EH (cell line): ENCODE results near the gene LDLR.
"Not testable (repeated sequence)": the region's sequence is repeated elsewhere in the genome, so short reads cannot be mapped to it uniquely, and the experiment has no call there.

Experiments
- DNase-seq: peaks from one replicate; pipeline ENCODE4 v3.0.0-alpha.2; 2015; ENCODE audit warnings: low read depth

The LDLR gene

DNA sequence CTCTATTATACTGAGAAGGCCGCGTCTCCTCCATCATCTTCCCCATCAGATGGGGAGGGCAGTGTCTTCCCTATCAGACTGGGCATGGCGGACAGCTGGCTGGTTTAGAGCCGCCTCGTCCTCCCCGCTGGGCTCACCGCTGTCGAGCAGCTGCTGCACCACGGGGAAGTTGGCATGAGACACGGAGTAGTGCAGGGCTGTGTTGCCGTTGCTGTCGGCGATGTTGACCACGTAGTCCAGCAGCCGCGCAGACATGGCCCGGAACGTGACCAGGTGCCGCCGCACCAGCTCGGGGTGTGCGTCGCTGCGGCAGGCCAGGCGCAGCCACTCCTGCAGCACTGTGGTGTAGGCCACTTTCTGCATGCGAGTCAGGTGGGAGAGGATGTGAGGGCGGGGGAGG, 85.1 kb downstream of the LDLR start:
- DNase-seq, result no peak

DNA sequence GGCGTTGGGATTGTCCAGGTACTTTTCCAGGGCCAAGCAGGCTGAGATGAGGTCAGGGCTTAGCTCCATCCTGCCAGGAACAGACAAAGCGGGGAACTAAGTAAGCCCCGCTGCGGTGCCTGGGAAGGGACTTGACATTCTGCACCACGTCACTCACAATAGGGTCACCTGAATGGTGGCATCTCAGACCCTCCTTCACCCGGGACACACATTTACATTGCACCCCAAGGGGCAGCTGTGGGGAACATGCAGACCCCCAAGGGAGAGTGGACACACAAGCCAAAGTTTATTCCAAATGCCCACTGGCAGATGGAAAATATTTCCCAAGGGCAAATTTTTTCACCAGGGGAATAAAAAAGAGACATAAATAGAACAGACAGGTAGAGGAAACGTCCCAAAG, 86.7 kb downstream of the LDLR start:
- DNase-seq, result no peak

DNA sequence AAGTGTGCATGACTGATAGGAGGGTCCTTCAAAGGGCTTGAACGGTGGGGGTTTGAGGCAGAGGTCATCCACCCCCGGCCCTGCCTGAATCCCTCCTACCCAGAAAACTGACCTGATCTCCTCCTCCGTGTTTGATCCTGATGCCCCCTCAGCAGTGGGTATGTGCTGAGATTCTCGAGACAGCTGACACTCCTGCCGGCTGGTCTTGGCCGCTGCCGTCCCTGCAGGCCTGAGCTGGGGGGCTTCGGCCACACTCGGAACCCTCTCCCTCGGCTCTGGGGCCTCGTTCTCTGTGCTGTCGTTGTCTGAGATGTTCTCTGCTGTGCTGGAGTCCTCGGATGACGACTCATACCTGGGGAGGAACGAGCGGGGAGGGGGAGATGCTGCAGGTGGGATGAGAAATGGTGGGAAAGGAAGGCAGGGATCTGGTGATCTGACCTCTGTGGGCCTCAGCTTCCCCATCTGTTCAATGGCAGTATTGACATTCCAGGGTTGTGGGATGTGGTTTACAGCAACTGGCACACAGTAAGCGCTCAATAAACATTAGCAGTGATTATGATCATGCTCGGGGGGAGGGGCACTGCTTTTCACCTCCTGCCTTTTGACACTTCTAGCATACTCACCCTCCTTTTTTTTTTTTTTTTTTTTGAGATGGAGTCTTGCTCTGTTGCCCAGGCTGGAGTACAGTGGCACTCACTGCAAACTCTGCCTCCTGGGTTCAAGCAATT, 87.4 kb downstream of the LDLR start:
- DNase-seq, result peak; percentile 20

DNA sequence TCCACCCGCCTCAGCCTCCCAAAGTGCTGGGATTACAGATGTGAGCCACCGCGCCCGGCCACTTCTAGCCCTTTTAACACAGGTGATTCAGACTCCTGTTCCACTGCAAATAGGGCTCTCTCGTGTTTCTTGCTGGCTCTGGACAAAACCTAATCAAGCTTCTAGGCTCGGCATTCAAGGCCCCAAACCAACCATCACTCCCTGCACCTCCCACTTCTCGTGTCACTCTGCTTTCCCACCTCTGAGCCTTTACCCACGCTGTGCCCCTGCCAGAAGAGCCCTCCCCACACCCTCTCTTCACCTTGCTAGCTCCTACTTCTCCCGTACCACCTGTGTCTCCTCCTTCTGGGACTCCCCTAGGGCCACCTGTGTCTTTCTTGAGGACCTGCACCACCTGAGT, 88.3 kb downstream of the LDLR start:
- no peak for DNase-seq

DNA sequence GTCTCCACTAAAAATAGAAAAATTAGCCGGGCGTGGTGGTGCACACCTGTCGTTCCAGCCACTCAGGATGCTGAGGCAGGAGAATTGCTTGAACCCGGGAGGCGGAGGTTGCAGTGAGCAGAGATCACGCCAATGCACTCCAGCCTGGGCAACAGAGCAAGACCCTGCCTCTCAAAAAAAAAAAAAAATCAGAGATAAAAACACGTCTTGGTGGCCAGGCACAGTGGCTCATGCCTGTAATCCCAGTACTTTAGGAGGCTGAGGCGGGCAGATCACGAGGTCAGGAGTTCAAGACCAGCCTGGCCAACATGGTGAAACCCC, 89.8 kb downstream of the LDLR start:
- DNase-seq, result not testable (repeated sequence)

DNA sequence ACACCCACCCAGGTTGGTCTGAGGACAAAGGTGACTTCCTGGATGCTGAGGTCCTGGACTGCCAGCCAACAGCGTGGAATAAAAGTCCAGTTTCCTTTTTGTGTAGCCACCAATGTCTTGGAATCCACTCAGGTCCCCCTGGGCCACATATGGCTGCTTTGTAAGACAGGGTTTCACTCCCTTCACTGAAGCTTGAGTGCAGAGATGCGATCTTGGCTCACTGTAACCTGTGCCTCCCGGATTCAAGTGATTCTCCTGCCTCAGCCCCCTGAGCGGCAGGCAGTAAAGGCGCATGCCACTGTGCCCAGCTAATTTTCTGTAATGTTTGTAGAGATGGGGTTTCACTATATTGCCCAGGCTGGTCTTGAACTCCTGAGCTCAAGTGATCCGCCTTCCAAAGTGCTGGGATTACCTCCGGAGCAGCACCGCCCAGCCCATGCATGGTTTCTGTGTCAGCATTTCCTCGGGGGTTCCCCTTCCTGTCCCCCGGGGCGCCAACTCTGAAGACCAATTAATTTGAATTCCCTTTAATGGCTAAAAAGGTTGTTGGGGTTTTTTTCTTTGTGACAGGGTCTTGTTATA, 90.5 kb downstream of the LDLR start:
- no peak for DNase-seq

DNA sequence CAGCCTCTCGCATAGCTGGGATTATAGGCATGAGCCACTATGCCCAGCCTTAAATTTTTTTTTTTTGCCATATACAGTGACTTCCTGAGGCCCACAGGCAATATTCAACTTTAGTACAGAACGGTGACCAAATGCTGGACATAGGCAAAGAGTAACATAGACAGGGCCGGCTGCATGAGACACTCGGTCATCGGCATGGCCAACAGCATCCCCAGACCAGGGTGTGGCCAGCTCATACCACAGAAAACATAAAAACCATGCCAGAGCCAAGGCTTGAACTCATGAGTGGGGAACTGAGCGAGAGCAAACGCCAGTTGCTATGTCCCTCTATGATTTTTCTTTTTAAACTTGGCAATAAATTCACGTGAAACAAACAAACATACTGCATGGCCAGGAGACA, 91.1 kb downstream of the LDLR start:
- DNase-seq, result peak; percentile 45

DNA sequence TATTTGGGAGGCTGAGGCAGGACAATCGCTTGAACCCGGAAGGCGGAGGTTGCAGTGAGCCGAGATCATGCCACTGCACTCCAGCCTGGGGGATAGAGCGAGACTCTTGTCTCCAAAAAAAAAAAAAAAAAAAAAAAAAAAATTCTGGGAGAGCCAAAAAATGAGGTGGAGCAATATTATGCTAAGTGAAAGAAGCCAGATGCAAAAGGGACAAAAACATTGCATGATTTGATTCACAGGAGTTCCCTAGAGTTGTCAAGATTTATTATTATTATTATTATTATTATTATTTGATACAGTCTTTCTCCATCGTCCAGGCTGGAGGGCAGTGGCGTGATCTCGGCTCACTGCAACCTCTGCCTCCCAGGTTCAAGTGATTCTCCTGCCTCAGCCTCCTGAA, 91.7 kb downstream of the LDLR start:
- DNase-seq, result not testable (repeated sequence)

DNA sequence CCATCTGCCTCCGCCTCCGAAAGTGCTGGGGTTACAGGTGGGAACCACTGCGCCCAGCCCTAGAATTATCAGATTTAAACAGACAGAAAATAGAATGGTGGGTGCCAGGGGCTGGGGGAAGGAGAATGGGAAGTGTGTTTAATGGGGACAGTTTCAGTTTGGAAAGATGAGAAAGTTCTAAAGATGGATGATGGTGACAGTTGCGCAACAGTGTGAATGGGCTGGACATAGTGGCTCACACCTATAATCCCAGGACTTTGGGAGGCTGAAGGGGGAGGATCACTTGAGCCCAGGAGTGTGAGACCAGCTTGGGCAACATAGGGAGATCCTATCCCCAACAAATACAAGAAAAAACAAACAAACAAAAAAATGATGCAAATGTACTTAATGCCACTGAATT, 92.2 kb downstream of the LDLR start:
- no peak for DNase-seq
